IPS DF 6.9 (cell line): Measurements from ENCODE around the gene FAP.
A peak's percentile ranks its signal among the peaks of the same experiment; 100 is the strongest.

Source experiments
- DNase-seq: peaks from one replicate; pipeline ENCODE4 v3.0.0-alpha.2; 2013; ENCODE audit warnings: low read depth, low spot score
- H3K27ac ChIP-seq: one replicate; pipeline ENCODE4 v1.5.1; 2013; ENCODE audit warnings: low read length, control low read depth
- H3K27me3 ChIP-seq: 2 replicates; pipeline ENCODE4 v1.6.1; 2013; ENCODE audit warnings: mild to moderate bottlenecking, low read length; ENCODE audit not compliant: control insufficient read depth, insufficient read depth
- H3K36me3 ChIP-seq: 2 replicates; pipeline ENCODE4 v1.6.1; 2013; ENCODE audit warnings: low read length; ENCODE audit not compliant: control insufficient read depth, insufficient read depth
- H3K4me1 ChIP-seq: 2 replicates; pipeline ENCODE4 v1.6.1; 2013; ENCODE audit warnings: low read length; ENCODE audit not compliant: control insufficient read depth, insufficient read depth
- H3K4me3 ChIP-seq: 2 replicates; pipeline ENCODE4 v1.5.1; 2013; ENCODE audit warnings: mild to moderate bottlenecking, low read length
- H3K9me3 ChIP-seq: 2 replicates; pipeline ENCODE4 v1.6.1; 2013; ENCODE audit warnings: low read length, inconsistent platforms; ENCODE audit not compliant: control insufficient read depth, insufficient read depth
- WGBS: extraction: QIAGEN DNeasy Blood & Tissue Kit; methylation state at CpG from one replicate; pipeline ENCODE4 v1.1.7; 2013; ENCODE audit warnings: mixed read lengths, missing lambda C conversion rate; ENCODE audit not compliant: insufficient read length, insufficient coverage; 5-methylcytosine and 5-hydroxymethylcytosine counted together

FAP gene

GRCh38 chr2:162138310-162138709 lies 104.9 kb downstream of the FAP start:
- H3K4me3 ChIP-seq: no peak overlapping the region
- DNase-seq: no peak
- H3K27ac ChIP-seq: no peak overlapping the region
- no peaks in the 10 kb centered on the region for H3K4me1 ChIP-seq
- H3K36me3 ChIP-seq: no peaks in the 10 kb centered on the region
- H3K9me3 ChIP-seq: no peaks in the 10 kb centered on the region
- no peaks in the 10 kb centered on the region for H3K27me3 ChIP-seq

- DNase-seq: no peak
- no peaks in the 10 kb centered on the region for H3K9me3 ChIP-seq
- WGBS: no CpG with 5 or more reads among the region's 2 CpGs
- H3K27ac ChIP-seq: no peak overlapping the region
- H3K27me3 ChIP-seq: no peaks in the 10 kb centered on the region
- H3K4me3 ChIP-seq: no peak overlapping the region
- no peaks in the 10 kb centered on the region for H3K4me1 ChIP-seq
- H3K36me3 ChIP-seq: no peaks in the 10 kb centered on the region
Observed at GRCh38 chr2:162127422-162127821, 115.8 kb downstream of the FAP start.

GRCh38 chr2:162126527-162126926 lies 116.7 kb downstream of the FAP start:
- Histone ChIP-seq H3K9me3 (no peaks in the 10 kb centered on the region), H3K27ac (no peak overlapping the region), H3K27me3 (no peaks in the 10 kb centered on the region), H3K4me1 (no peaks in the 10 kb centered on the region), H3K4me3 (no peak overlapping the region), H3K36me3 (no peaks in the 10 kb centered on the region)
- no peak for DNase-seq
- no CpG with 5 or more reads among the region's 2 CpGs for WGBS

- DNase-seq: no peak
- no CpG with 5 or more reads among the region's 1 CpG for WGBS
- Histone ChIP-seq H3K9me3 (no peaks in the 10 kb centered on the region), H3K27ac (no peak overlapping the region), H3K4me3 (no peak overlapping the region), H3K27me3 (no peaks in the 10 kb centered on the region), H3K36me3 (no peaks in the 10 kb centered on the region), H3K4me1 (no peaks in the 10 kb centered on the region)
Observed at GRCh38 chr2:162126111-162126519, 117.1 kb downstream of the FAP start.

- no peak for DNase-seq
- Histone ChIP-seq H3K27me3 (no peaks in the 10 kb centered on the region), H3K4me1 (no peaks in the 10 kb centered on the region), H3K9me3 (no peaks in the 10 kb centered on the region), H3K27ac (no peak overlapping the region), H3K4me3 (no peak overlapping the region), H3K36me3 (no peaks in the 10 kb centered on the region)
- WGBS: no CpG with 5 or more reads among the region's 2 CpGs
Observed at GRCh38 chr2:162125138-162125537, 118.1 kb downstream of the FAP start.

- Histone ChIP-seq H3K27me3 (no peaks in the 10 kb centered on the region), H3K36me3 (no peaks in the 10 kb centered on the region), H3K27ac (no peak overlapping the region), H3K9me3 (no peaks in the 10 kb centered on the region), H3K4me3 (no peak overlapping the region), H3K4me1 (no peaks in the 10 kb centered on the region)
- WGBS: no CpG with 5 or more reads among the region's 9 CpGs
- DNase-seq: peak; percentile 25
Observed at GRCh38 chr2:162123806-162124758, 119.2 kb downstream of the FAP start.
